HCT116 (cell line): ENCODE data around the gene CNMD. TPM values are rescaled to one million over a fixed set of nuclear protein-coding genes. Genes with fewer than 3 reads are reported as not detected.

Source experiments
- ATAC-seq: fragments of 200-7000 bp; cut with Tn5 transposase; 2 replicates; pipeline ENCODE4 v1.9.1; 2020; ENCODE audit warnings: mild to moderate bottlenecking, moderate library complexity
- BruUV-seq: library from RNA; stranded (reverse); fragments of 400-500 nt; replicated peaks from 2 replicates; lab custom pipeline; 2021; lab: Mats Ljungman, UMichigan
- CTCF ChIA-PET: fragments of 300-600 bp; sonication (Branson Sonifier 250); formaldehyde crosslinking; loops from one replicate; lab custom pipeline; 2021; ENCODE audit warnings: antibody characterized with exemption; lab: Charles Lee
- POLR2A ChIA-PET: fragments of 300-600, 350-600 bp; sonication (Branson Sonifier 250); formaldehyde crosslinking; loops from one replicate; lab custom pipeline; 2021; ENCODE audit warnings: antibody characterized with exemption; lab: Charles Lee
- RAD21 ChIA-PET, 2 experiments: fragments of 300-600 bp; sonication (Branson Sonifier 250); formaldehyde crosslinking; loops; one replicate each; lab custom pipeline; 2023; ENCODE audit warnings: low total read pairs in 2 of 2; ENCODE audit not compliant: uncharacterized antibody in 2 of 2, unreplicated experiment in 2 of 2, low non-redundant PET in 1 of 2; lab: Charles Lee
- DNase-seq: peaks from one replicate; pipeline ENCODE4 v3.0.0-alpha.2; 2010; ENCODE audit warnings: low read depth, low spot score
- H2AFZ ChIP-seq: fragments of 200-600 bp; shearing (Covaris generic), sonication (generic); 2 replicates; pipeline ENCODE4 v1.6.1; 2017; ENCODE audit warnings: low read depth, mixed run types, mixed read lengths, antibody characterized with exemption, low read length; ENCODE audit not compliant: poor library complexity, severe bottlenecking
- H3K27ac ChIP-seq: 2 replicates; pipeline ENCODE4 v1.5.1; 2012; ENCODE audit warnings: low read depth, low read length
- H3K27me3 ChIP-seq: fragments of 200-600 bp; sonication (generic); 2 replicates; pipeline ENCODE4 v1.6.1; 2016; ENCODE audit warnings: mixed run types, low read length, mixed read lengths; ENCODE audit not compliant: insufficient read depth
- H3K36me3 ChIP-seq, 2 experiments: fragments of 200-500 bp in 1 of 2; fragments of 200-600 bp in 1 of 2; sonication (Bioruptor generic) in 1 of 2; sonication (generic) in 1 of 2; 2 replicates each; pipeline versions ENCODE4 v1.5.1 to v1.6.1; 2014 to 2016; ENCODE audit warnings: low read length in 2 of 2, inconsistent platforms in 1 of 2, mixed read lengths in 1 of 2, mixed run types in 1 of 2; ENCODE audit not compliant: insufficient read depth in 2 of 2, control insufficient read depth in 1 of 2
- H3K4me1 ChIP-seq, 2 experiments: fragments of 200-600 bp in 1 of 2; sonication (generic) in 1 of 2; 2 replicates each; pipeline versions ENCODE4 v1.5.1 to v1.6.1; 2012 to 2017; ENCODE audit warnings: low read length in 2 of 2, inconsistent platforms in 1 of 2, mild to moderate bottlenecking in 1 of 2, mixed read lengths in 1 of 2, mixed run types in 1 of 2, moderate library complexity in 1 of 2; ENCODE audit not compliant: insufficient read depth in 2 of 2, control insufficient read depth in 1 of 2
- H3K4me2 ChIP-seq: fragments of 200-600 bp; sonication (generic); 2 replicates; pipeline ENCODE4 v1.6.1; 2017; ENCODE audit warnings: mixed run types, low read length, mixed read lengths
- H3K4me3 ChIP-seq, 2 experiments: fragments of 200-600 bp in 1 of 2; sonication (generic) in 1 of 2; replicated peaks in 1 of 2; 2 replicates each; pipeline ENCODE4 v1.5.1; 2011 to 2016; ENCODE audit warnings: low read length in 2 of 2, control low read depth in 1 of 2, low read depth in 1 of 2, mild to moderate bottlenecking in 1 of 2, mixed read lengths in 1 of 2, mixed run types in 1 of 2
- H3K79me2 ChIP-seq: fragments of 200-600 bp; sonication (generic); 2 replicates; pipeline ENCODE4 v1.6.1; 2017; ENCODE audit warnings: mild to moderate bottlenecking, mixed run types, low read length, moderate library complexity, mixed read lengths; ENCODE audit not compliant: insufficient read depth
- H3K9ac ChIP-seq: fragments of 200-600 bp; sonication (generic); 2 replicates; pipeline ENCODE4 v1.6.1; 2016; ENCODE audit warnings: low read length, mixed read lengths
- H3K9me2 ChIP-seq: fragments of 200-600 bp; sonication (generic), shearing (Covaris generic); 2 replicates; pipeline ENCODE4 v1.6.1; 2017; ENCODE audit warnings: mixed run types, mild to moderate bottlenecking, moderate library complexity; ENCODE audit not compliant: insufficient read depth
- H3K9me3 ChIP-seq, 2 experiments: fragments of 200-500 bp in 1 of 2; fragments of 200-600 bp in 1 of 2; sonication (Bioruptor generic) in 1 of 2; sonication (generic) in 1 of 2; 2 replicates each; pipeline ENCODE4 v1.6.1; 2014 to 2017; ENCODE audit warnings: low read length in 2 of 2, mixed read lengths in 2 of 2, inconsistent platforms in 1 of 2, low read depth in 1 of 2, mild to moderate bottlenecking in 1 of 2, mixed run types in 1 of 2, moderate library complexity in 1 of 2; ENCODE audit not compliant: control insufficient read depth in 1 of 2, insufficient read depth in 1 of 2
- H4K20me1 ChIP-seq: fragments of 200-600 bp; sonication (generic), shearing (Covaris generic); 2 replicates; pipeline ENCODE4 v1.6.1; 2017; ENCODE audit warnings: mixed run types, mild to moderate bottlenecking, moderate library complexity; ENCODE audit not compliant: insufficient read depth
- EGR1 ChIP-seq: IDR thresholded peaks from 2 replicates; pipeline ENCODE4 v1.6.1; 2012; ENCODE audit warnings: low read depth
- ELF1 ChIP-seq: IDR thresholded peaks from 2 replicates; pipeline ENCODE4 v1.6.1; 2012; ENCODE audit warnings: low read depth, borderline replicate concordance
- EZH2 ChIP-seq: fragments of 200-600 bp; sonication (generic); IDR thresholded peaks from 2 replicates; pipeline ENCODE4 v1.6.1; 2017; ENCODE audit warnings: antibody characterized with exemption, mixed run types
- EZH2phosphoT487 ChIP-seq: fragments of 200-600 bp; IDR thresholded peaks from 2 replicates; pipeline ENCODE4 v1.6.1; 2018; ENCODE audit warnings: antibody characterized with exemption, borderline replicate concordance
- FOSL1 ChIP-seq: IDR thresholded peaks from 2 replicates; pipeline ENCODE4 v1.6.1; 2012; ENCODE audit warnings: low read depth
- JUND ChIP-seq: IDR thresholded peaks from 2 replicates; pipeline ENCODE4 v1.6.1; 2012
- POLR2A ChIP-seq: IDR thresholded peaks from 2 replicates; pipeline ENCODE4 v1.7.0; 2011; ENCODE audit warnings: borderline replicate concordance; ENCODE audit not compliant: insufficient read depth, insufficient read length; ENCODE audit errors: extremely low read depth
- POLR2AphosphoS5 ChIP-seq: IDR thresholded peaks from 2 replicates; pipeline ENCODE4 v1.6.1; 2011; ENCODE audit warnings: mild to moderate bottlenecking, low read depth, low read length, moderate library complexity
- SIN3A ChIP-seq: IDR thresholded peaks from 2 replicates; pipeline ENCODE4 v1.6.1; 2012; ENCODE audit warnings: low read depth
- TCF7L2 ChIP-seq: IDR thresholded peaks from 2 replicates; pipeline ENCODE4 v1.7.0; 2011; ENCODE audit warnings: borderline replicate concordance, inconsistent platforms; ENCODE audit not compliant: insufficient read depth, insufficient read length; ENCODE audit errors: extremely low read depth
- YY1 ChIP-seq: IDR thresholded peaks from 2 replicates; pipeline ENCODE4 v1.6.1; 2011; ENCODE audit warnings: low read length, low read depth, moderate library complexity, mild to moderate bottlenecking; ENCODE audit not compliant: insufficient replicate concordance; ENCODE audit errors: extremely low read depth
- ZFX ChIP-seq: fragments of 450-650 bp; IDR thresholded peaks from 2 replicates; pipeline ENCODE4 v1.6.1; 2017
- ZNF274 ChIP-seq: fragments of 200-500 bp; sonication (Bioruptor generic); IDR thresholded peaks from 2 replicates; pipeline ENCODE4 v1.6.1; 2014; ENCODE audit warnings: mild to moderate bottlenecking, low read depth, low read length, inconsistent platforms
- intact Hi-C: fragments of 100-400 bp; cut with micrococcal nuclease; formaldehyde crosslinking; loops from 2 replicates; pipeline ENCODE4 v1.10.0; 2022
- total RNA-seq: library from RNA; stranded (reverse); gene quantifications from one replicate; pipeline ENCODE4 v1.2.1, GENCODE V29; 2021; ENCODE audit not compliant: unreplicated experiment
- TF ChIP-seq, protein P1 (sequence below): IDR thresholded peaks from 2 replicates; pipeline ENCODE4 v1.6.1; 2012; ENCODE audit warnings: low read depth
- TF ChIP-seq, protein P2 (sequence below): IDR thresholded peaks from 2 replicates; pipeline ENCODE4 v1.6.1; 2012
- TF ChIP-seq, protein P3 (sequence below), 3 experiments: fragments of 200-600 bp in 1 of 3; sonication (generic) in 1 of 3; IDR thresholded peaks in 2 of 3; conservative IDR thresholded peaks in 1 of 3; 2 replicates each; pipeline ENCODE4 v1.5.1; 2012 to 2017; ENCODE audit warnings: low read depth in 2 of 3, low read length in 2 of 3, antibody characterized with exemption in 1 of 3, borderline replicate concordance in 1 of 3, control low read depth in 1 of 3, mild to moderate bottlenecking in 1 of 3, mixed read lengths in 1 of 3, mixed run types in 1 of 3, moderate library complexity in 1 of 3; ENCODE audit not compliant: insufficient read depth in 1 of 3

The CNMD gene
- total RNA-seq, 1 experiment from 2014 or later, result not detected

DNA sequence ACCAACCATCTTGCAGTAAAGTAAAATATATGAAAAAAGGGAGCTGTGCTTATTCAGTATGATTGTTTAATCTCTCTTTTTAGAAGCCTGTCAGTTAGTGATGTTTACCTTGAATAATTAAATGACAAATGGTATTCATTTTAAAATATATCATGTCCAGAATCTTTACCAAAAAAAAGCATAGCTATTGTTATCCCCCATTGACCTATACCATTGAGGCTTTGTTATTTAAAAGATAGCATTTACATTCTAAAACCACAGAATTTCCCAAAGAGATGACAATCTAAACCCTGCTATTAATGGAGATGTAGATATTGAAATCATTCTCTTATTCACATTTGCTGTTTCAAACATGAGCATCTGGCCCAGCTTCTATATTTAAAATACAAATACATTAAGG lies 2.2 kb downstream of the CNMD start (continued):
- TF ChIP-seq EZH2phosphoT487, result no peak
- TF ChIP-seq, protein P1, sequence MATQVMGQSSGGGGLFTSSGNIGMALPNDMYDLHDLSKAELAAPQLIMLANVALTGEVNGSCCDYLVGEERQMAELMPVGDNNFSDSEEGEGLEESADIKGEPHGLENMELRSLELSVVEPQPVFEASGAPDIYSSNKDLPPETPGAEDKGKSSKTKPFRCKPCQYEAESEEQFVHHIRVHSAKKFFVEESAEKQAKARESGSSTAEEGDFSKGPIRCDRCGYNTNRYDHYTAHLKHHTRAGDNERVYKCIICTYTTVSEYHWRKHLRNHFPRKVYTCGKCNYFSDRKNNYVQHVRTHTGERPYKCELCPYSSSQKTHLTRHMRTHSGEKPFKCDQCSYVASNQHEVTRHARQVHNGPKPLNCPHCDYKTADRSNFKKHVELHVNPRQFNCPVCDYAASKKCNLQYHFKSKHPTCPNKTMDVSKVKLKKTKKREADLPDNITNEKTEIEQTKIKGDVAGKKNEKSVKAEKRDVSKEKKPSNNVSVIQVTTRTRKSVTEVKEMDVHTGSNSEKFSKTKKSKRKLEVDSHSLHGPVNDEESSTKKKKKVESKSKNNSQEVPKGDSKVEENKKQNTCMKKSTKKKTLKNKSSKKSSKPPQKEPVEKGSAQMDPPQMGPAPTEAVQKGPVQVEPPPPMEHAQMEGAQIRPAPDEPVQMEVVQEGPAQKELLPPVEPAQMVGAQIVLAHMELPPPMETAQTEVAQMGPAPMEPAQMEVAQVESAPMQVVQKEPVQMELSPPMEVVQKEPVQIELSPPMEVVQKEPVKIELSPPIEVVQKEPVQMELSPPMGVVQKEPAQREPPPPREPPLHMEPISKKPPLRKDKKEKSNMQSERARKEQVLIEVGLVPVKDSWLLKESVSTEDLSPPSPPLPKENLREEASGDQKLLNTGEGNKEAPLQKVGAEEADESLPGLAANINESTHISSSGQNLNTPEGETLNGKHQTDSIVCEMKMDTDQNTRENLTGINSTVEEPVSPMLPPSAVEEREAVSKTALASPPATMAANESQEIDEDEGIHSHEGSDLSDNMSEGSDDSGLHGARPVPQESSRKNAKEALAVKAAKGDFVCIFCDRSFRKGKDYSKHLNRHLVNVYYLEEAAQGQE, result no peak
- no peak for TF ChIP-seq POLR2AphosphoS5
- TF ChIP-seq ELF1, result no peak
- TF ChIP-seq, protein P2, sequence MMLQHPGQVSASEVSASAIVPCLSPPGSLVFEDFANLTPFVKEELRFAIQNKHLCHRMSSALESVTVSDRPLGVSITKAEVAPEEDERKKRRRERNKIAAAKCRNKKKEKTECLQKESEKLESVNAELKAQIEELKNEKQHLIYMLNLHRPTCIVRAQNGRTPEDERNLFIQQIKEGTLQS, result no peak
- TF ChIP-seq TCF7L2, result no peak

DNA sequence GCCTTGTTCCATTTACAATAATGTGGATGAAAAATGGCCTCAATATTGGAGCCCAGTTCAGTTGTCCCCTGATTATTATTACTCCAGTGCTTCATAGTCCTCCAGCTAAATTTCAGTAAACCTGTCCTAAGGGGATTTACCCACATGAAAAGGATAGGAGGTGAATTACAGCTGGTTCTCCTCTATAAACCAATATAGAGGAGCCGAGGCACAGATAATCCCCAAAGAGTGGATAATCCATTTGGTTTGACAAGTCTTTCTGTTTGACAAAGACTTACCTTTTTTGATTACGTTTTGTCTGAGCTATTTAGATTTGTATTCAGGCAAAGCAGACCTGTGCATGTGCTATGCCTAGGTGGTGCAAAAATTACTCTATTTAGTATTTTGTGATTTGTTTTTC lies 2.7 kb downstream of the CNMD start:
- no peak overlapping the region for H3K4me2 ChIP-seq
- RAD21 ChIA-PET, result no interaction called here
- no peaks in the 10 kb centered on the region for H3K36me3 ChIP-seq
- POLR2A ChIA-PET, result no interaction called here
- no peak overlapping the region for H3K27ac ChIP-seq
- H3K9ac ChIP-seq, result no peak overlapping the region
- TF ChIP-seq FOSL1 (no peak), EZH2phosphoT487 (no peak), EGR1 (no peak), ZFX (no peak), SIN3A (no peak), EZH2 (no peak), POLR2A (no peak), YY1 (no peak), POLR2AphosphoS5 (no peak), ELF1 (no peak), JUND (no peak), TCF7L2 (no peak), ZNF274 (no peak)
- TF ChIP-seq, protein P3, sequence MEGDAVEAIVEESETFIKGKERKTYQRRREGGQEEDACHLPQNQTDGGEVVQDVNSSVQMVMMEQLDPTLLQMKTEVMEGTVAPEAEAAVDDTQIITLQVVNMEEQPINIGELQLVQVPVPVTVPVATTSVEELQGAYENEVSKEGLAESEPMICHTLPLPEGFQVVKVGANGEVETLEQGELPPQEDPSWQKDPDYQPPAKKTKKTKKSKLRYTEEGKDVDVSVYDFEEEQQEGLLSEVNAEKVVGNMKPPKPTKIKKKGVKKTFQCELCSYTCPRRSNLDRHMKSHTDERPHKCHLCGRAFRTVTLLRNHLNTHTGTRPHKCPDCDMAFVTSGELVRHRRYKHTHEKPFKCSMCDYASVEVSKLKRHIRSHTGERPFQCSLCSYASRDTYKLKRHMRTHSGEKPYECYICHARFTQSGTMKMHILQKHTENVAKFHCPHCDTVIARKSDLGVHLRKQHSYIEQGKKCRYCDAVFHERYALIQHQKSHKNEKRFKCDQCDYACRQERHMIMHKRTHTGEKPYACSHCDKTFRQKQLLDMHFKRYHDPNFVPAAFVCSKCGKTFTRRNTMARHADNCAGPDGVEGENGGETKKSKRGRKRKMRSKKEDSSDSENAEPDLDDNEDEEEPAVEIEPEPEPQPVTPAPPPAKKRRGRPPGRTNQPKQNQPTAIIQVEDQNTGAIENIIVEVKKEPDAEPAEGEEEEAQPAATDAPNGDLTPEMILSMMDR (IDR thresholded peaks at IDR 0.05 in 2 of 3, conservative IDR thresholded peaks at IDR 0.05 in 1 of 3; ENCODE audit: borderline replicate concordance in 1 of 3, insufficient read depth in 1 of 3, low read depth in 2 of 3, low read length in 2 of 3), result no peak
- TF ChIP-seq, all 23 proteins: peak for 0
- no peaks in the 10 kb centered on the region for H3K9me2 ChIP-seq
- H4K20me1 ChIP-seq, result no peaks in the 10 kb centered on the region
- no peak overlapping the region for H3K4me3 ChIP-seq
- DNase-seq (no peak), ATAC-seq (no peak)
- CTCF ChIA-PET, result interaction anchor here (1.0 kb wide), 1 partner anchor 397 kb away, joined by 3 read pairs; no protein-coding TSS in a partner anchor
- H2AFZ ChIP-seq, result no peak overlapping the region
- H3K79me2 ChIP-seq, result no peaks in the 10 kb centered on the region
- intact Hi-C loops, result no loop called here
- no peaks in the 10 kb centered on the region; the same call in 1 of the 2 replicates for H3K27me3 ChIP-seq
- H3K9me3 ChIP-seq, result no peaks in the 10 kb centered on the region
- H3K4me1 ChIP-seq, result no peaks in the 10 kb centered on the region
- no TSS peak for BruUV-seq
